SK-N-MC (cell line): ENCODE results near the gene ENTR1.

Experiments
- EZH2 ChIP-seq: fragments of 200-600 bp; sonication (generic); IDR thresholded peaks from one replicate; pipeline ENCODE4 v1.6.1; 2017; ENCODE audit warnings: antibody characterized with exemption
- FOXP2 ChIP-seq: optimal IDR thresholded peaks from 2 replicates; pipeline ENCODE3; 2011; ENCODE audit warnings: mild to moderate bottlenecking, moderate library complexity; ENCODE audit not compliant: insufficient read depth; ENCODE audit errors: extremely low read length, control extremely low read depth
- POLR2AphosphoS5 ChIP-seq: IDR thresholded peaks from 2 replicates; pipeline ENCODE4 v1.6.1; 2012; ENCODE audit warnings: mild to moderate bottlenecking, low read depth, low read length, borderline replicate concordance

GRCh38 chr9:136402067-136402466 is 8.3 kb downstream of the ENTR1 start:
- TF ChIP-seq EZH2 (no peak), POLR2AphosphoS5 (no peak), FOXP2 (no peak)
